Heart right ventricle (tissue), 16 donors: ENCODE results near the gene NPHP4. TPM values are rescaled to one million over a fixed set of nuclear protein-coding genes. Genes with fewer than 3 reads are reported as not detected.
A peak's percentile ranks its signal among the peaks of the same experiment; 100 is the strongest.

Experiments used
- ATAC-seq, 8 donors: fragments of 200-7000 bp; cut with Tn5 transposase; one replicate each; pipeline ENCODE4 v1.9.1; 2020; ENCODE audit warnings: mild to moderate bottlenecking in 8 of 8, moderate library complexity in 8 of 8, moderate number of reproducible peaks in 1 of 8
- DNase-seq, 2 donors: peaks; one replicate each; pipeline ENCODE4 v3.0.0-alpha.2; 2020
- H3K27ac ChIP-seq, 10 donors: fragments of 200-600 bp; sonication (generic) in 2 of 10; one replicate each; pipeline versions ENCODE4 v1.5.0 to v1.8.0; 2020 to 2022; ENCODE audit warnings: mild to moderate bottlenecking in 3 of 10
- H3K27me3 ChIP-seq, 7 donors: fragments of 200-600 bp; one replicate each; pipeline ENCODE4 v1.8.0; 2021 to 2022; ENCODE audit warnings: mild to moderate bottlenecking in 2 of 7
- H3K36me3 ChIP-seq, 9 donors: fragments of 200-600 bp; sonication (generic) in 1 of 9; one replicate each; pipeline versions ENCODE4 v1.5.0 to v1.8.0; 2020 to 2022; ENCODE audit warnings: mild to moderate bottlenecking in 2 of 9
- H3K4me1 ChIP-seq, 9 donors: fragments of 200-600 bp; sonication (generic) in 1 of 9; one replicate each; pipeline versions ENCODE4 v1.5.0 to v1.8.0; 2020 to 2022; ENCODE audit warnings: mild to moderate bottlenecking in 4 of 9
- H3K4me3 ChIP-seq, 10 donors: fragments of 200-600 bp; sonication (generic) in 2 of 10; one replicate each; pipeline versions ENCODE4 v1.5.0 to v1.8.0; 2020 to 2022; ENCODE audit warnings: mild to moderate bottlenecking in 7 of 10, moderate library complexity in 2 of 10
- H3K9me3 ChIP-seq, 11 donors: fragments of 200-600 bp in 10 of 11; sonication (generic) in 2 of 11; one replicate each; pipeline versions ENCODE4 v1.5.0 to v1.8.0; 2013 to 2022; ENCODE audit warnings: mild to moderate bottlenecking in 2 of 11, control low read depth in 1 of 11, moderate library complexity in 1 of 11
- CTCF ChIP-seq, 9 donors: fragments of 200-600 bp; sonication (generic) in 2 of 9; IDR thresholded peaks; one replicate each; pipeline versions ENCODE4 v1.5.0 to v1.8.0; 2021 to 2022; ENCODE audit warnings: antibody characterized with exemption in 9 of 9, mild to moderate bottlenecking in 5 of 9, moderate library complexity in 1 of 9
- WGBS, 2 donors: extraction: QIAGEN DNeasy Blood & Tissue Kit; methylation state at CpG; one replicate each; pipeline ENCODE4 v1.1.7; 2013; ENCODE audit warnings: inconsistent platforms in 1 of 2; 5-methylcytosine and 5-hydroxymethylcytosine counted together
- intact Hi-C, 10 donors: fragments of 100-400 bp; cut with DNase I; formaldehyde crosslinking; loops; one replicate each; pipeline versions ENCODE4 v1.11.1 to v1.14.2; 2022
- polyA plus RNA-seq, 2 donors: library from polyadenylated mRNA; stranded (reverse); fragments of 200-250 nt; gene quantifications; one replicate each; pipeline ENCODE4 v1.2.3, GENCODE V29; 2013
- total RNA-seq, 10 donors: library from RNA; stranded (reverse); fragmentation: NEBNext Ultra II Directional in 3 of 10; extraction: Animal tissue kit (Norgen Biotek cat#: 25700) in 3 of 10; gene quantifications; one replicate each; pipeline versions ENCODE4 v1.2.1 to v1.2.4, GENCODE V29; 2021 to 2023
- donor health status: Arrhythmogenic right ventricular cardiomyopathy.
- donor health status: ischemic (EF 13 %, LVEDD 7.1; RV severe dilation, severe dysfunction).
- donor health status: healthy with polysubstance abuse.
- donor health status: DM: no; HTN: yes; CAD: no.
- donor health status: DM: no; HTN: no; CAD: no.
- donor health status: ischemic (EF 25% LVEDD 6.9; RV normal size, moderate dysfunction).
- donor health status: ischemic (EF 25% LVEDD 5.7; RV mildly dilated, moderate dysfunction).
- donor health status: healthy.
- donor health status: DM: yes; HTN: yes; CAD: no.
- donor health status: Ischemic cardiomyopathy.
- donor health status: ischemic (EF 35%, LVEDD 5.7; RV mildly dilated, moderate dysfunction).
- donor health status: nonischemic (EF 11% LVEDD 7.7; RV severe dilation, severe dysfunction).
- donor health status: DM: yes; HTN: yes; CAD: no.
- donor health status: PGD.
- donor health status: ischemic (EF 29% LVEDD 5.4; RV normal size, mild dysfunction).
- donor health status: nonischemic (EF 23%, LVEDD 6.1; RV moderate dilation, normal function).

Gene NPHP4
- total and polyA plus RNA-seq, 12 donors: 2.4 to 5.7 (median 3.3) TPM

DNA sequence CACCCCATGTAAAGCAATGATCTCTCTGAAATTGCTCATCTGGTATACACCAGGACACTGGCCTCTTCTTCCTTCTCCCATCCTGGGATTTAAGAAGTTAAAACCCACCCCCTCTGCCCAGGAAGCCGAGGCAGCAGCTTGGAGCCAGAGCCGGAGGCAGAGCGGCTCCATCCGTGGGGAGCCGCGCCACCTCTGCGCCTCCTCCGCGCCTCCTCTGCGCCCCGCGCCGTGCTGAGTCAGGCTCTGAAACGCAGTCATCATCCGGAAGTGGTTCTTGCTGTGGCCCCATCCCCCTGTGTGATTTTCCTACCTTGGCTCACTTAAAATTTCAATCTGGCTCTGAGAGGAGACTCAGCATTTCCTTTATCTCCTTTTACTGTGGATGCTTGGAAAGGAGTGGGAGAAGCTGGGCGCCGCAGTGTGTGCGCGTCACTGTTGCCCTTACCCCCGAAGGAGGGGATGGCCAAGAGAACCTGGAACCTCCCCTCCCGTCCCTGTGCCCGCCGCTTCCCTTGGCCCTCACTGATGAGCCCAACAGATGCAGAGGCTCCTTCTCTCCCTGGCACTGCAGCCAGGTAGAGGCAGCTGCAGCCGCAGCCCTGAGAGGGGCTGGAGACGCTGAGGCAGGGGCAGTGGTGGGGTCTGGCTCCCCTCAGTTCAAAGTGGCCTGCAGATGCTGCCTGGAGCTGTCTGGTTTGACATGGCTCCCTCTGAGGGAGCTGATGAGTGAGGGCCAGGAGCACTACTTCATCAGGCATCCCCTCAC lies 15.3 kb upstream of the NPHP4 start:
- H3K27me3 ChIP-seq: no peaks in the 10 kb centered on the region
- H3K27ac ChIP-seq: peak overlapping the region; percentile 16 to 78 (median 68)
- 51 to 55% methylated on average over 25 of the region's 25 CpGs for whole genome bisulfite sequencing, 2 donors
- ATAC-seq: no peak
- no peaks in the 10 kb centered on the region for H3K9me3 ChIP-seq
- intact Hi-C loops: no loop called here
- DNase-seq: no peak
- H3K36me3 ChIP-seq: no peaks in the 10 kb centered on the region
- H3K4me1 ChIP-seq: peaks cover 0 to 18% (median 10%) of the 10 kb centered on the region in 9 donors
- H3K4me3 ChIP-seq: no peak overlapping the region
- TF ChIP-seq CTCF (IDR thresholded peaks at IDR 0.05): no peak

DNA sequence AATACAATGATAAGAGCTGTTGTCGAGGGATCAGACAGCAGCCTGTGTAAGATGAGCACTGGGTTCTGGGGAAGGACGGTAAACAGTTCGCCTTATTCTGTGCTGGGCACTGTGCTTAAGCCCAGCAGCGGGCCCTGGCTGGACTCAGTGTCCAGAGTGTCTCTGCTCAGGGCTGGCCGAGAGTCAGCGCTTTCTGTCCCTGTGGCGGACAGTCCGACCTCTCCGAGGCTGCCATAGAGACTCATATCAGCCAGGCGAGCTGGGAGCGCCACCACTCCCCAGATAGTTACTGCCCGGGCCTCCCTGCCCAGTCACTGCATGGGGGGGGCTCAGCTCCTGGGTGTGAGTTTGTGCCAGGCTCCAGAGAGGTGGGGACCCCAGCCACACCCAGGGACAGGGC lies 14.7 kb upstream of the NPHP4 start:
- Histone ChIP-seq H3K36me3 (no peaks in the 10 kb centered on the region), H3K4me3 (no peak overlapping the region), H3K9me3 (no peaks in the 10 kb centered on the region), H3K4me1 (peaks cover 0 to 24% (median 12%) of the 10 kb centered on the region in 9 donors), H3K27me3 (no peaks in the 10 kb centered on the region), H3K27ac (peak overlapping the region; percentile 16 to 78 (median 68))
- WGBS, 2 donors: 37% methylated on average over 12 of the region's 12 CpGs
- intact Hi-C loops: no loop called here
- no peak for TF ChIP-seq CTCF (IDR thresholded peaks at IDR 0.05)
- ATAC-seq (peak in 7 of 8 donors; percentile 29 to 70 (median 46)), DNase-seq (peak; percentile 46 to 58)

GRCh38 chr1:6005276-6005917 lies 13.2 kb upstream of the NPHP4 start:
- no peak overlapping the region for H3K4me3 ChIP-seq
- WGBS, 2 donors: 70 to 80% methylated on average over 8 to 10 of the region's 10 CpGs
- H3K9me3 ChIP-seq: no peaks in the 10 kb centered on the region
- H3K36me3 ChIP-seq: no peaks in the 10 kb centered on the region
- no peak for DNase-seq
- TF ChIP-seq CTCF (IDR thresholded peaks at IDR 0.05): no peak
- no peak for ATAC-seq
- no peaks in the 10 kb centered on the region for H3K27me3 ChIP-seq
- intact Hi-C loops: no loop called here
- no peak overlapping the region for H3K27ac ChIP-seq
- H3K4me1 ChIP-seq: peaks cover 0 to 29% (median 14%) of the 10 kb centered on the region in 9 donors

DNA sequence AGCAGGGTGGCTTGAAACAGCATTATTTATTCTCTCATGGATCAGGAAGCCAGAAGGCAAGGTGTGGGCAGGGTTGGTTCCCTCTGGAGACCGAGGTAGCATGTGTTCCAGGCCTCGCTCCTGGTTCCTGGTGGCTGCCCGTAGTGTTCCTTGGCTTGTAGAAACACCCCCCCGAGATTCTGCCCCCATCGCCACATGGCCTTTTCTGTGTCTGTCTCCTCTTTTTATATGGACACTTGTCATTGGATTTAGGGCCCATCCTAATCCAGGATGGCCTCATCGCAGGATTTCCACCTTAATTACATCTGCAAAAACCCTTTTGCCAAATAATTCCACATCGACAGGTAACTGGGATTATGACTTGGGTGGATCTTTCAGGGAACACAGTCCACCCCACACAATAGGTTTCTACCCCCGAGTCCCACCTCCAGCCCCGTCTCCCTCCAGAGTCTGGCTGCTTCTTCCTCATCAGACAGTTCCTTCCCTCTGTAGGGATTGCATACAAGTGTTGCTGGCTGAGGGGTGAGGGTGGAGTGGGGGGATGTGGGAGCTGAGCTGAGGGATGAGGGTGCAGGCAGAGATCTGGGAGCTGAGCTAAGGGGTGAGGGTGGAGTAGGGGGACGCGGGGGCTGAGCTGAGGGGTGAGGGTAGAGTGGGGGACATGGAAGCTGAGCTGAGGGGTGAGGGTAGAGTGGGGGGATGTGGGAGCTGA lies 12.3 kb upstream of the NPHP4 start:
- intact Hi-C loops: no loop called here
- ATAC-seq (no peak), DNase-seq (no peak)
- no peak overlapping the region for H3K4me3 ChIP-seq
- H3K4me1 ChIP-seq: peaks cover 0 to 29% (median 14%) of the 10 kb centered on the region in 9 donors
- no peak overlapping the region for H3K27ac ChIP-seq
- no peak for TF ChIP-seq CTCF (IDR thresholded peaks at IDR 0.05)
- no peaks in the 10 kb centered on the region for H3K9me3 ChIP-seq
- H3K27me3 ChIP-seq: no peaks in the 10 kb centered on the region
- 93 to 97% methylated on average over 11 of the region's 11 CpGs for WGBS, 2 donors
- H3K36me3 ChIP-seq: no peaks in the 10 kb centered on the region
